GM12872 (cell line): ENCODE results near the gene LHFPL3.

Experiments
- CTCF ChIP-seq: IDR thresholded peaks from 3 replicates; pipeline ENCODE4 v1.5.1; 2011; ENCODE audit warnings: low read depth, mild to moderate bottlenecking, low read length, moderate library complexity; ENCODE audit not compliant: insufficient read depth

LHFPL3 gene

GRCh38 chr7:104541897-104542296 lies 213.5 kb downstream of the LHFPL3 start:
- TF ChIP-seq CTCF, result no peak

GRCh38 chr7:104548861-104549260 lies 220.5 kb downstream of the LHFPL3 start:
- no peak for TF ChIP-seq CTCF

- no peak for TF ChIP-seq CTCF
These were observed 222.0 kb downstream of the LHFPL3 start for GRCh38 chr7:104550362-104550761.

- no peak for TF ChIP-seq CTCF
These were observed 222.8 kb downstream of the LHFPL3 start for GRCh38 chr7:104551226-104551625.

- TF ChIP-seq CTCF, result no peak
These were observed 223.7 kb downstream of the LHFPL3 start for GRCh38 chr7:104552102-104552501.

- no peak for TF ChIP-seq CTCF
These were observed 224.7 kb downstream of the LHFPL3 start for GRCh38 chr7:104553074-104553473.

GRCh38 chr7:104569751-104570150 lies 241.3 kb downstream of the LHFPL3 start:
- no peak for TF ChIP-seq CTCF

- no peak for TF ChIP-seq CTCF
These were observed 244.2 kb downstream of the LHFPL3 start for GRCh38 chr7:104572554-104572953.
